ENCODE data around the gene DNAJC1.

GRCh38 chr10:21769041-21769440 is 234.5 kb downstream of the DNAJC1 start:
- no peak for TF ChIP-seq NRF1 (conservative IDR thresholded peaks at IDR 0.05; ENCODE audit: low read depth, low read length)
- TF ChIP-seq POLR2AphosphoS2 (IDR thresholded peaks at IDR 0.05; ENCODE audit: low read depth, low read length) = no peak
- TF ChIP-seq POLR2A (IDR thresholded peaks at IDR 0.05; ENCODE audit: low read depth, low read length) = no peak
- TF ChIP-seq RAD21 (IDR thresholded peaks at IDR 0.05; ENCODE audit: insufficient read depth, low read depth, low read length) = no peak
- no peak for TF ChIP-seq NFYB (IDR thresholded peaks at IDR 0.05; ENCODE audit: insufficient read depth, low read depth, low read length)
- TF ChIP-seq YY1 (IDR thresholded peaks at IDR 0.05; ENCODE audit: low read depth, low read length) = no peak
- TF ChIP-seq ETV6 (conservative IDR thresholded peaks at IDR 0.05 in 1 of 2, IDR thresholded peaks at IDR 0.05 in 1 of 2; ENCODE audit: borderline replicate concordance in 1 of 2, low read depth in 1 of 2) = no peak
- no peak for TF ChIP-seq CTCF (IDR thresholded peaks at IDR 0.05 in 2 of 3, conservative IDR thresholded peaks at IDR 0.05 in 1 of 3; ENCODE audit: control insufficient read depth in 2 of 3, extremely low read depth in 1 of 3, insufficient read depth in 1 of 3, low read depth in 3 of 3, low read length in 3 of 3)
- no peak for TF ChIP-seq HDAC6 (IDR thresholded peaks at IDR 0.05; ENCODE audit: unreplicated experiment)
- TF ChIP-seq ZBTB4 (CRISPR knock-in tag; IDR thresholded peaks at IDR 0.05) = no peak
- TF ChIP-seq GABPA (IDR thresholded peaks at IDR 0.05; ENCODE audit: low read depth) = no peak
- TF ChIP-seq USF2 (IDR thresholded peaks at IDR 0.05; ENCODE audit: borderline replicate concordance, low read depth, low read length) = no peak
- TF ChIP-seq BCL3 (IDR thresholded peaks at IDR 0.05; ENCODE audit: borderline replicate concordance, insufficient read depth, low read depth, low read length, poor library complexity, severe bottlenecking) = no peak
- no peak for TF ChIP-seq ATF2 (IDR thresholded peaks at IDR 0.05; ENCODE audit: low read length)

Data from GM12878 (cell line).